ENCODE results near the gene ABCC10. TPM values are rescaled to one million over a fixed set of nuclear protein-coding genes. Genes with fewer than 3 reads are reported as not detected.
"Not testable (repeated sequence)": the region's sequence is repeated elsewhere in the genome, so short reads cannot be mapped to it uniquely, and the experiment has no call there.

Gene ABCC10
- total and polyA plus RNA-seq, 9 donors, result 10.7 to 22.0 (median 14.3) TPM

- DNase-seq; H3K36me3 ChIP-seq (ENCODE audit: control insufficient read depth, insufficient read depth, low read length); H3K9me3 ChIP-seq (replicated peaks; ENCODE audit: control insufficient read depth, low read depth, low read length); H3K27ac ChIP-seq (ENCODE audit: low read length); H3K4me1 ChIP-seq (ENCODE audit: control insufficient read depth, insufficient read depth, low read length); H3K27me3 ChIP-seq (ENCODE audit: control insufficient read depth, insufficient read depth, low read length); H3K4me3 ChIP-seq (ENCODE audit: low read length): not testable (repeated sequence)
- WGBS (ENCODE audit: insufficient coverage), result 83% methylated on average over 3 of the region's 5 CpGs
These were observed 39.9 kb downstream of the ABCC10 start for GRCh38 chr6:43467265-43467664.

DNA sequence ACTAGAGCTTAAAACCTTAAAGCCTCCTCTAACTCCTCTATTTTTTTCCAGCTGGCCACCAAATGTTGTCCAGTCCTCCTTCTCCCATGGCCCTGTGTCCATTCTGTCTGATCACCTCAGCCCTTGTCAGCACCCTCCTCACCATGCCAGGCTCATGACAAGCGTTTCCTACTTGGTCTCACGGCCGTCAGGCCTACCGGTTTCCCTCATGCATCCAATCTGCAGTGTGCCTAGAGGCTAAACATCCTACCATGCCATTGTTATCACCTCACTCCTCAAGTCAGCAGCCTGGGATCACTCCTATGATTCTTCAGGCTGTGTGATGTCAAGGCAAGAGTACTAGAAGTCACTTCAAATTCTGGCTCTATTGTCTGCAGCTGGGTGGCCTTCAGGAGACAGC is 40.4 kb downstream of the ABCC10 start:
- no peak for DNase-seq
- Histone ChIP-seq H3K27ac (ENCODE audit: low read length) (no peak overlapping the region), H3K36me3 (ENCODE audit: control insufficient read depth, insufficient read depth, low read length) (no peaks in the 10 kb centered on the region), H3K4me1 (ENCODE audit: control insufficient read depth, insufficient read depth, low read length) (no peaks in the 10 kb centered on the region), H3K9me3 (replicated peaks; ENCODE audit: control insufficient read depth, low read depth, low read length) (no peaks in the 10 kb centered on the region), H3K27me3 (ENCODE audit: control insufficient read depth, insufficient read depth, low read length) (peaks cover 6% of the 10 kb centered on the region), H3K4me3 (ENCODE audit: low read length) (no peak overlapping the region)
- WGBS (ENCODE audit: insufficient coverage), result 77% methylated on average over 4 of the region's 4 CpGs

DNA sequence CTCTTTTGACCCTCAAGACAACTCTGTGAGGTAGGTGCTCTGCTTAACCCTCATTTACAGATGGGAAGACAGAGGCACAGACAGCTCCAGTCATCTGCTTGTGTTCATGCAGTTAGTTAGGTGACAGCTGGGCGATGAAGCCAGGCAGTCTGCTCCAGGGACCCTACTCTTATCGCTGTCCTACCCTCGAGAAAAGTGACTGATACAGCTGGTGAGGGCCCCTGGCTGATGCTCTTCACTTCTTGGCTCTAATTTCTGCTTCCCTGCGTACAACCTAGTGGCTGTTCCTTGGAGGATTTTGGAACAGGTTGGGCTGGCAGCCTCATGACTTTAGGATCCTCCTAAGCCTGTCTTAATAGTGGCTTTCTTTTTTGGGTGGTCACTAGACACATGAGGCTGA is 40.9 kb downstream of the ABCC10 start:
- peaks cover 6% of the 10 kb centered on the region for H3K27me3 ChIP-seq (ENCODE audit: control insufficient read depth, insufficient read depth, low read length)
- no peaks in the 10 kb centered on the region for H3K9me3 ChIP-seq (replicated peaks; ENCODE audit: control insufficient read depth, low read depth, low read length)
- H3K36me3 ChIP-seq (ENCODE audit: control insufficient read depth, insufficient read depth, low read length), result no peaks in the 10 kb centered on the region
- WGBS (ENCODE audit: insufficient coverage), result 53% methylated on average over 4 of the region's 4 CpGs
- H3K4me3 ChIP-seq (ENCODE audit: low read length), result no peak overlapping the region
- H3K4me1 ChIP-seq (ENCODE audit: control insufficient read depth, insufficient read depth, low read length), result no peaks in the 10 kb centered on the region
- H3K27ac ChIP-seq (ENCODE audit: low read length), result no peak overlapping the region
- DNase-seq, result no peak

DNA sequence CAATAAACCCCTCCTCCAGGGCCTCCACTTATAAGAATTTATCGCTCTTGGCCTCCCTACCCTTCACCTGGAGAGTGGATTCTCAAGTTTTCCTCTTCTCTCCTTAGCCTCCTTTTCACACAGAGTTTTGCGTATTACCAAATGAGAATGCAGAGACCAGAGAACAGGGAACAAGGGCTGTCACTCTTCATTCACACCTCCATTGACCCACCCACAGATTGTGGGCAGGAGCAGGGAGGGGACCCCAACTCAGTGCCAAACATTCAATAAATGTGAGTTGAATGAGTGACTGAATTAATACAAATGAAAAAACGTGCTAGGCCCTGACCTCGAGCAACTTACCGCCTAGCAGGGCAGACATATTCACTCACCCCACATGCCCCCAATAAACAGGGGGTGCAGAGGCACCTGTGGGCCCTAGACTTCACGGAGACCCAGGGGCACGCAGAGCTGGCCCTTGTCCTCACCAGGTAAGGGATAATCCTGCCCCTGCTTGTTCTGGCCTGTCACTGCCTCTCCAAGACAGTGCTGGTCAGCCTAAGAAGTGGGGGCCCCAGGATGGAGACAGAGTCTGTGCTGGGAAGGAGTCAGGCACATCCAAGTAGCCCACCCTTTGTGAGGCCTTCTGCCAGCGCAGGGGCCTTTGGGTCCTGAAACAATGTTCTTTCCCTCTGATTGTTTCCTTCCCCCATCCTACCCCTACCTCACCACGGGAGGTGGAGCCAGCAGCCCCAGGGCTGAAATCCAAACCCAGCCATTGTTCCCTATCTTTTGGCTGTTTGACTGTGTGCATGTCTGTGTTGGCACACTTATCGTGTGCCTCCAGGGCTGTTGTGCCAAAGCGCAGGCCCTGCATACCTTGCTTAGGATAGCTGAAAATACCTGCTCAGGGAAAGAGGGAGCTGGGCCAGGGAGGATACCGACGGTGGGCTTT is 41.7 kb downstream of the ABCC10 start:
- Histone ChIP-seq H3K4me3 (ENCODE audit: low read length) (no peak overlapping the region), H3K36me3 (ENCODE audit: control insufficient read depth, insufficient read depth, low read length) (no peaks in the 10 kb centered on the region), H3K9me3 (replicated peaks; ENCODE audit: control insufficient read depth, low read depth, low read length) (no peaks in the 10 kb centered on the region), H3K4me1 (ENCODE audit: control insufficient read depth, insufficient read depth, low read length) (no peaks in the 10 kb centered on the region), H3K27ac (ENCODE audit: low read length) (no peak overlapping the region), H3K27me3 (ENCODE audit: control insufficient read depth, insufficient read depth, low read length) (peaks cover 6% of the 10 kb centered on the region)
- 69% methylated on average over 4 of the region's 13 CpGs for WGBS (ENCODE audit: insufficient coverage)
- DNase-seq, result no peak

GRCh38 chr6:43469947-43470346 is 42.6 kb downstream of the ABCC10 start:
- H3K9me3 ChIP-seq (replicated peaks; ENCODE audit: control insufficient read depth, low read depth, low read length), result no peaks in the 10 kb centered on the region
- no peaks in the 10 kb centered on the region for H3K36me3 ChIP-seq (ENCODE audit: control insufficient read depth, insufficient read depth, low read length)
- DNase-seq, result no peak
- H3K27me3 ChIP-seq (ENCODE audit: control insufficient read depth, insufficient read depth, low read length), result peaks cover 6% of the 10 kb centered on the region
- no peak overlapping the region for H3K4me3 ChIP-seq (ENCODE audit: low read length)
- no CpG with 5 or more reads among the region's 7 CpGs for WGBS (ENCODE audit: insufficient coverage)
- H3K27ac ChIP-seq (ENCODE audit: low read length), result no peak overlapping the region
- H3K4me1 ChIP-seq (ENCODE audit: control insufficient read depth, insufficient read depth, low read length), result no peaks in the 10 kb centered on the region

GRCh38 chr6:43471399-43471798 is 44.1 kb downstream of the ABCC10 start:
- H3K4me3 ChIP-seq (ENCODE audit: low read length), result no peak overlapping the region
- 43% methylated on average over 1 of the region's 1 CpG for WGBS (ENCODE audit: insufficient coverage)
- no peak overlapping the region for H3K27ac ChIP-seq (ENCODE audit: low read length)
- peaks cover 6% of the 10 kb centered on the region for H3K4me1 ChIP-seq (ENCODE audit: control insufficient read depth, insufficient read depth, low read length)
- DNase-seq, result no peak
- no peaks in the 10 kb centered on the region for H3K9me3 ChIP-seq (replicated peaks; ENCODE audit: control insufficient read depth, low read depth, low read length)
- H3K27me3 ChIP-seq (ENCODE audit: control insufficient read depth, insufficient read depth, low read length), result peaks cover 6% of the 10 kb centered on the region
- no peaks in the 10 kb centered on the region for H3K36me3 ChIP-seq (ENCODE audit: control insufficient read depth, insufficient read depth, low read length)

GRCh38 chr6:43472515-43472914 is 45.2 kb downstream of the ABCC10 start:
- no peak for DNase-seq
- H3K4me3 ChIP-seq (ENCODE audit: low read length), result no peak overlapping the region
- H3K4me1 ChIP-seq (ENCODE audit: control insufficient read depth, insufficient read depth, low read length), result peaks cover 6% of the 10 kb centered on the region
- no CpG with 5 or more reads among the region's 4 CpGs for WGBS (ENCODE audit: insufficient coverage)
- H3K27me3 ChIP-seq (ENCODE audit: control insufficient read depth, insufficient read depth, low read length), result peaks cover 4% of the 10 kb centered on the region
- no peaks in the 10 kb centered on the region for H3K9me3 ChIP-seq (replicated peaks; ENCODE audit: control insufficient read depth, low read depth, low read length)
- H3K36me3 ChIP-seq (ENCODE audit: control insufficient read depth, insufficient read depth, low read length), result no peaks in the 10 kb centered on the region
- no peak overlapping the region for H3K27ac ChIP-seq (ENCODE audit: low read length)

GRCh38 chr6:43475516-43475915 is 48.2 kb downstream of the ABCC10 start:
- peak; percentile 60 for DNase-seq
- Histone ChIP-seq H3K36me3 (ENCODE audit: control insufficient read depth, insufficient read depth, low read length) (peaks cover 2% of the 10 kb centered on the region), H3K27me3 (ENCODE audit: control insufficient read depth, insufficient read depth, low read length) (peaks cover 2% of the 10 kb centered on the region), H3K4me3 (ENCODE audit: low read length) (no peak overlapping the region), H3K4me1 (ENCODE audit: control insufficient read depth, insufficient read depth, low read length) (peaks cover 15% of the 10 kb centered on the region), H3K9me3 (replicated peaks; ENCODE audit: control insufficient read depth, low read depth, low read length) (no peaks in the 10 kb centered on the region), H3K27ac (ENCODE audit: low read length) (no peak overlapping the region)
- WGBS (ENCODE audit: insufficient coverage), result 62% methylated on average over 3 of the region's 6 CpGs

GRCh38 chr6:43476746-43477145 is 49.4 kb downstream of the ABCC10 start:
- Histone ChIP-seq H3K36me3 (ENCODE audit: control insufficient read depth, insufficient read depth, low read length) (peaks cover 2% of the 10 kb centered on the region), H3K27me3 (ENCODE audit: control insufficient read depth, insufficient read depth, low read length) (peaks cover under 1% of the 10 kb centered on the region), H3K4me1 (ENCODE audit: control insufficient read depth, insufficient read depth, low read length) (peaks cover 15% of the 10 kb centered on the region), H3K9me3 (replicated peaks; ENCODE audit: control insufficient read depth, low read depth, low read length) (no peaks in the 10 kb centered on the region), H3K27ac (ENCODE audit: low read length) (peak overlapping the region; percentile 57), H3K4me3 (ENCODE audit: low read length) (no peak overlapping the region)
- DNase-seq, result no peak
- 61% methylated on average over 2 of the region's 2 CpGs for WGBS (ENCODE audit: insufficient coverage)

DNA sequence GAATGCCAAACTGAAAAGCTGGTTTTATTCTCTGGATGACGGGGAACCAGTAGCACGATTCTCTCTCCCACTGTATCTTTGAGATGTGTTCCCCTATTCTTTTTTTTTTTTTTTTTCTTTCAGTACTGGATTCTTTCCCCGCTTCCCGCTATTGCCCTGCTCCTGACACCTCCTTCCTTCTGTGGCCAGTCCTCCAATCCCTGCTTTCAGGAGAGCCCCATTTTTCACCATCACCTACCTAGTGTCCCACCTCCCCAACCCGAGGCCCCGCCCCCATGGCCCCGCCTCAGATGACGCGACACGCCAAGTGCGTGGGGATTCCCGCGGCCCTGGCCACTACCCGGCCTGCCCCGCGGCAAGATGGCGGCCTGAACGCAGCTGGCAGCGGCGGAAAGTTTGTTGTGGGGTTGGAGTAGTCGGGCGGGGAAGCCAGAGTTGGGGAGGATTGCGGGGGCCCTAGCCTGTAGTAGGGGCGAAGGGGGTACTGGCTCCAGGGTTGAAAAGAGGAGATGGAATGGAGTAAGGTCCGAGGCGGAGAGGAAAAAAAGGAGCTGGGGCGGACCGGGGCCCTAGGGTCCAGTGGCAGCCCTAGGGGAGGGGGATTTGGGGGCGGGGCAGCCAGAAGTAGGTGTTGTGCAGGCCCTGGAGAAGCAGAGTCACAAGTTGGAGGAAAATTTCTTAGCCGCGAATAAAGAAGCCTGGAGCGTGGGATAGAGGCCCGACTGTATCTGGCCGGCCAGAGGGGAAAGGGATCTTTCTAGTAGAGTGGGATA is 50.1 kb downstream of the ABCC10 start, which contains the start of gene TJAP1:
Gene TJAP1, plus strand, starts transcription at position 336 of the 773 bp plus-strand sequence. CDS start 21,432 bp downstream, outside the sequence.
- Histone ChIP-seq H3K9me3 (replicated peaks; ENCODE audit: control insufficient read depth, low read depth, low read length) (no peaks in the 10 kb centered on the region), H3K4me1 (ENCODE audit: control insufficient read depth, insufficient read depth, low read length) (peaks cover 15% of the 10 kb centered on the region), H3K27me3 (ENCODE audit: control insufficient read depth, insufficient read depth, low read length) (no peaks in the 10 kb centered on the region), H3K4me3 (ENCODE audit: low read length) (peak within 1 kb of the TSS; percentile 65), H3K36me3 (ENCODE audit: control insufficient read depth, insufficient read depth, low read length) (peaks cover 2% of the 10 kb centered on the region), H3K27ac (ENCODE audit: low read length) (peak within 1 kb of the TSS; percentile 86)
- WGBS (ENCODE audit: insufficient coverage), result under 1% methylated on average over 32 of the region's 34 CpGs
- DNase-seq, result peak; percentile 94
